ENCODE data around the gene BICRA.

DNA sequence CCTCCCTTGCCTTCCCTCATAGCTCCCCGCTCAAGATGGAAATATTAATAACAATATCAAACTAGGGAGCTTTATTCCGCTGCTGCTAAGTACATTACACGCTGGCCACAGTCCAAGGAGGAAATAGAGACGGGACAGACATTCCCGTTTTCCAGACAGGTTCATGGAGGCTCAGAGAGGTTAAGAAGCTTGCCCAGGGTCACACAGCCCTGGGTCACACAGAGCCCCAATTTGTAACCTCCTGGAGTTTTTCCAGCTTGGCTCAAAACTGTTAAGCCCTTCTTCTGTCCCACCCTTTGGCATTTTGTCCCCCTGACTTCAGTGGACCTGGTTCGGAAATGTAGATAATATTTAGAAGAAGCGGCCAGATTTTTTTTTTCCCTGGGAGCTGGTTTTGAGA lies 2.0 kb downstream of the BICRA start:
- TF ChIP-seq, protein P1, sequence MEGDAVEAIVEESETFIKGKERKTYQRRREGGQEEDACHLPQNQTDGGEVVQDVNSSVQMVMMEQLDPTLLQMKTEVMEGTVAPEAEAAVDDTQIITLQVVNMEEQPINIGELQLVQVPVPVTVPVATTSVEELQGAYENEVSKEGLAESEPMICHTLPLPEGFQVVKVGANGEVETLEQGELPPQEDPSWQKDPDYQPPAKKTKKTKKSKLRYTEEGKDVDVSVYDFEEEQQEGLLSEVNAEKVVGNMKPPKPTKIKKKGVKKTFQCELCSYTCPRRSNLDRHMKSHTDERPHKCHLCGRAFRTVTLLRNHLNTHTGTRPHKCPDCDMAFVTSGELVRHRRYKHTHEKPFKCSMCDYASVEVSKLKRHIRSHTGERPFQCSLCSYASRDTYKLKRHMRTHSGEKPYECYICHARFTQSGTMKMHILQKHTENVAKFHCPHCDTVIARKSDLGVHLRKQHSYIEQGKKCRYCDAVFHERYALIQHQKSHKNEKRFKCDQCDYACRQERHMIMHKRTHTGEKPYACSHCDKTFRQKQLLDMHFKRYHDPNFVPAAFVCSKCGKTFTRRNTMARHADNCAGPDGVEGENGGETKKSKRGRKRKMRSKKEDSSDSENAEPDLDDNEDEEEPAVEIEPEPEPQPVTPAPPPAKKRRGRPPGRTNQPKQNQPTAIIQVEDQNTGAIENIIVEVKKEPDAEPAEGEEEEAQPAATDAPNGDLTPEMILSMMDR (IDR thresholded peaks at IDR 0.05) = no peak
- TF ChIP-seq POLR2AphosphoS5 (IDR thresholded peaks at IDR 0.05) (no peak), POLR2A (IDR thresholded peaks at IDR 0.05) (no peak)
